Measurements from ENCODE around the gene PASK.

DNA sequence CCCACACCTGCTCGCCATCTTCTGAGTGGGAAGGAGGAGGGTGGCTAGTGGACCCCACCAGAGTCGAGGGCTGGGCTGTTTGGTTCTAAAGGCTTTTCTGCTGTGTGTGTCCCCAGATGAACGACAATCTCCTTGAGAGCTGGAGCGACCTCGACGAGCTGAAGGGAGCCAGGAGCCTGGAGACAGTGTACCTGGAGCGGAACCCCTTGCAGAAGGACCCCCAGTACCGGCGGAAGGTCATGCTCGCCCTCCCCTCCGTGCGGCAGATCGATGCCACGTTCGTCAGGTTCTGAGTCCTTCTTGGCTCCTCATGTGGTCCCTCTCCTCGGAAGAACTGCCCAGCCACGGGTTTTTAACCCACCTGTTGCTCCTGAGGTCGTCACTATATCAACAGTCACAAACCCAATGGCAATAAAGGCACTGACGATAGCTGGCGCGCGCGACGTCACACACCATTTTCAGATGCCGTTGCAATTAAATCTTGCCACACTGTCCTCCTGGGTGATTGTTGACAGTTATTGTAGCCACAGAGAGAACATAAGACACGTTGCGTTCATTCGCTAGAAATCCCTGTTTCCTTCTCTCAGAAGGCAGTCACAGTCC, 33.4 kb upstream of the PASK start:
- TF ChIP-seq POLR2AphosphoS5 (IDR thresholded peaks at IDR 0.05; ENCODE audit: borderline replicate concordance, low read depth, low read length): no peak
- no peak for TF ChIP-seq EZH2 (IDR thresholded peaks at IDR 0.05)
